Stimulated activated CD8-positive, alpha-beta memory T cell treated with anti-CD3 and anti-CD28 coated beads, Interleukin-2, amount 100 ng/mL, for 48 hours (primary cell): ENCODE measurements around the gene PCYT2.

Experiments
- DNase-seq, 2 donors: peaks; one replicate each; pipeline ENCODE4 v3.0.0-alpha.2; 2020; ENCODE audit warnings: low read depth in 2 of 2

Gene PCYT2

DNA sequence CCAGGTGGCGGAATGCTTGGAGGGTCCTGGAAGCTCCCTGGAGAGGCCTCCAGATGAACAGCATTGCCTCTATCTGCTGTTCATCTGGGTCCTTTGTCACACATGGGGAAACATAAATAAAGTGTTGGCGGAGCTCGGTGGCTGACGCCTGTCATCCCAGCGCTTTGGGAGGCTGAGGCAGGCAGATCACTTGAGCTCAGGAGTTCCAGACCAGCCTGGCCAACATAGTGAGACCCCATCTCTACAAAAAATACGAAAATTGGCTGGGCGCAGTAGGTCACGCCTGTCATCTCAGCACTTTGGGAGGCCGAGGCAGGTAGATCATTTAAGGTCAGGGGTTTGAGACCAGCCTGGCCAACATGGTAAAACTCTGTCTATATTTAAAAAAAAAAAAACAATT is 33.7 kb upstream of the PCYT2 start:
- no peak for DNase-seq

DNA sequence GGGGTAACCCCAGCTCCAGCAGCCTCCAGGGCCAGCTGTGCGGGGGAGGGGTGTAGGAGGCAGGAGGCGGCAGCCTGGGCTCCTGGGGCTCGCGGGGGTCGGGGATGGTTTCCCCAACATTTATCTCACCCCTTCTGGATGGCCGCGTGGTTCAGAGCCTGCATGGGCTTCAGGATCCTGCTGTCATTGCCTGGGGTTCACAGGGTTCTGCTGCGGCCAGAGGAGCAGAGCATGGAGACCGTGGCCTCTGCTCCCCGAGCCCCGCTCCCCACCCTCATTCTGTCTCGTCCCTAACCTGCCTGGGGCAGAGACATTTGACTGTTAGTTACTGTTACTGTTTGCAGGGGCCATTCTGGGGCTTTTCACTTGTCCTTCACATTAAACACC is 31.0 kb upstream of the PCYT2 start:
- no peak for DNase-seq

DNA sequence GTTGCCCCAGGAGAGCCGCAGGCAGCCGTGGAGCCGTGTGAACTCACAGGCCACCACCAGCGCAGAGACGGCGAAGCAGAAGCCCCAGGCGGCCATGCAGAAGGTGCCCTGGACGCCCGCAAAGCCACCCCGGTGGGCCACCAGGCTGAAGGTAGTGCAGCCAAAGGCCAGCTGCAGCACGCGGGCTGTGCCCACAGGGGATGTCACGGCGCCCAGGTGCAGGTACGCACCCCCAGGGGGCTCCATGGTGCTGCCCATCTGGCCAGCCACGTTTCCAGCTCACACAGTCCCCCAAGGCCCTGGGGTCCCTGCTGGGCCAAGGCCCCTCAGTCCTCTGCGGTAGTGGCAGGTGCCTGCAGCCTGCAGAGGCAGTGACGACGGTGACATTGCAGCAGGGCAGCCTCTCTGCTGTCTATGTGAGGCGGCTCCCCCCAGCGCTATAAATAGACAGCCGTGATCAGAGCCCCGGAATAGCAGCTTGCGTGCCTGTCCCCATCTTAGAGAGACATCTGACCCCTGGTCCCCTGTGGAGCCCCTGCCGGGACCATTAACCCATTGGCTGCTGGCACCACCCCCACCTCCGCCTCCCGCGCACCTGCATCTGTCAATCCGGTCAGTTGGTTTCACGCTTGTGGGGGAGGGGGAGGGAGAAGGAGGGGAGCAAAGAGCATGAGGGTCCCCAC is 30.4 kb upstream of the PCYT2 start:
- DNase-seq = no peak

DNA sequence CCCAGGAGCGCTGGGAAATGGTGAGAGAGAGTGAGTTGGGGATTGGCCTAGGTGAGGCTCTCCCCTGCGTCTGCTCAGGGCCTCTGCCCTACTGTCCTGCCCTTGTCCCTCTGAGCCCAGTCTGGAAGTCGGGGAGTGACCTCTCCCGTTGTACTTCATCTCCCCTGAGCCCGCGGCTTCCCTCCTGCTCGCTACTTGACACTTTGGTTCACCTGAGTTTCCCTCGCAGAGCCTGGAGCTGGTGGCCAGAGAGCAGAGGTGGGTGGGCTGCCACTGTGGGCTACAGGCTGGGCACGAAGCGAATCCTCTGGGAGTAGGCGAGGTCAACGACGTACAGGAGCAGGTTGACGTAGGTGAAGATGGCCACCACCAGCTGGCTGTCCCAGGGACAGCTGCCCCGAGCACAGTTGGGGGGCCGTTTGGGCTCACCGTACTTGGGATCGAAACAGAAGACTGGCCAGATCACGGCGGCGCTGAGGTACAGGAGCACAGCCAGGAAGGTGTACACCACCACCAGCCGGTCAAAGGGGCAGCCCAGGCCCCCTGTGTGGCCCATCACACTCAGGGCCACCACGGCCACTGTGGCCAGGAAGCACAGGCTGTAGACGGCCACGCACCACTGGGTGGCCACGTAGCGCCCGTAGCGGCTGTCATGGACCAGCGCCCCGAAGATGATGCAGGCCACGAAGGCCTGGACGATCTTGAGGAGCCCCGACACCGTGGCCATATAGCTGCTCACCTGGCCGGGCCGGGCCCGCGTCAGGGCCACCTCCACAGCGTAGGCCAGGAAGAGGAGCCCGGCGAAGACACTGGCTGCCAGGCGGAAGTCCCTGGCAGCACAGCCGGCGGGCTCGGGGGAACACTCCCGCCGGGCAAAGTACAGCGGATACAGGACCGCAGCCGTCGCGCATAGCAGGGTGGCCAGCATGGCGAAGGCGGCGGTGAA is 29.6 kb upstream of the PCYT2 start:
- no peak for DNase-seq

DNA sequence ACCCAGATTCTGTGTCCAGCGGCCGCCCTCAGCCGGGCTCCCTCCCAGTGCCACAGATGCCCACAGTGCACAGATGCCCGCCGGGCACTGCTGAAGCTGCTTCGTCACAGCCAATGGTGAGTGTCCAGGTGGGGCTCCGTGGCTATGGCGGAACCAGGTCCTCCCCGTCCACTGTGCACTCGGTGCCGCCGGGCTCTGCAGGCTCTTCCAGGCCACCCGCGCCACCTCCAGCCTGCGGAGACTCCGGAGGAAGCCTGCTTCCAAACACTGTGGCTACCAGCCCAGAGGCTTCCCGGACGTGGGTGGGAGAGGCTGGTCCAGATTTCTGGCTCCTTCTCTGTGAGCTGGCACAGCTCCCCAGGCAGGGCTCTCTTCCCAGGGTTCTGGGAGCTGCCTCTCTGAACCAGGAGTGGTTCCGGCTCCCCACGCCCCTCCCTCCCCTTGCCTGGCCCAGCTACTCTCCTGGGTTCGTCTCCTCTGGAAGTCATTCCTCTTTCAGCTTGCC is 28.7 kb upstream of the PCYT2 start:
- DNase-seq = no peak

DNA sequence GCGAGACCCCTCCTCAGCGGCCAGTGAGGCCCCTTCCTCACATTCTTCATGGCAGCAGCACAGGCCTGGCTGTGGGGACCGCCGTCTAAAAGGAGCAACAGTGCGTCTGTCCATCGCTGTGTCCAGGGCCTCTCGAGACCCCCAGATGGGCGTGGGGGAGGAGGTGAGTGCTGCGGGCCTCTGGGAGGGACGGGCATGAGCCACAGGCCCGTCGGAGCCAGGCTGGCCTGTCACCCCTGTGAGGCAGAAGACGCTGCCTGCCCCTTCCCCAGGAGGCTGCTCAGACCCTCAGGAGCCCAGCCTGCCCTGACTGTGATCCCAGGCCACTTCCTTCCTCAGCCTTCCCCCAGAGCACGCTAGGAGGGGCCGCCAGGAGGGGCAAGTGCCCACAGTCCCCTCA is 28.0 kb upstream of the PCYT2 start:
- DNase-seq = no peak

- DNase-seq = no peak
Observed at GRCh38 chr17:81935709-81936084, 24.5 kb upstream of the PCYT2 start.

- DNase-seq = no peak
Observed at GRCh38 chr17:81934850-81935708, 23.9 kb upstream of the PCYT2 start.

DNA sequence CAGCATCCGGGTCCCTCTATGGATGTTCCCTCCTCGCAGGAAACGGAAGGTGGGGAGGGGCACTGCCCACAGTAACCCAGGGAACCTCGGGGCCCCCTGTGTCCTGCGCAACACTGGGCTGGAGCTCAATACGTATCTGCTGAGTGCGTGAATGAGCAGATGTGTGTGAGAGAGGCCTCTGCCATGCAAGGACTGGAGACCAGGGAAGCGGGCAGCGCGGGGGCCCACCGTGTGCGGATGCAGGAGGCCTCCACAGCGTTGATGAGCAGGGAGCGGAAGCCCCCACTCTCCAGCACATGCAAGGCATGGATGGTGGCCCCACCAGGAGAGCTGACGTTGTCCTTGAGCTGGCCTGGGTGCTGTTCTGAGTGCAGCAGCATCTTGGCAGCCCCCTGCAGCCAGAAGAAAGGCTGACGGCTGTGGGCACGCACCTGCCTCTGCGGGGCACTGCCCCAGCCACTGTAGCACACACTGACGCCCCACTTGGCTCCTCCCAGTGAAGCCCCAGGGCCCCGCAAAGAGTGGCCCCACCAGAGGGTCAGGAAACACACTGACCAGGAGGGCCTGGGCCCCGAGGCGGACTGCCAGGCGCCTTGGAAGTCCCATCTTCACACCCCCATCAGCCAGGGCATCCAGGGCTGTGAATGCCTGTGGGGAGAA is 23.0 kb upstream of the PCYT2 start:
- no peak for DNase-seq

GRCh38 chr17:81933178-81933699 is 22.0 kb upstream of the PCYT2 start:
- no peak for DNase-seq

- DNase-seq = no peak
Observed at GRCh38 chr17:81932333-81932983, 21.3 kb upstream of the PCYT2 start.

GRCh38 chr17:81931557-81932332 is 20.5 kb upstream of the PCYT2 start:
- no peak for DNase-seq

DNA sequence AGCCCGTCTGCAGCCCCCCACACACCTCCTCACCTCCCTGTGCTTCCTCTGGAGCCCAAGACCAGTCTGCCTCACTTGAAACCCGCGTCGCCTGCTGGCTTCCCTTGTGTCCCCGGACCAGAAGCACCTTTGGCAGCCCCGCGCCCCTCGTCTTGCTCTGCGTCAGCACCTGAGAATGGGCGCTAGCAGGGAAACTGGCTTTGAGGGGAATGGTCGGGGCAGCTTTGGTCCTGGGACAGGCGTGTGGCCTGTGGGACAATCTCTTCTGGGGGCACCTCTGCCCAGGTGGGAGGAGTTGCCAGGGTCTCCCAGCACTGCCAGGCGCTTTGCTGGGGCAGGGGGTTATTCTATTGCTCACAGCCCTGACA is 20.0 kb upstream of the PCYT2 start:
- DNase-seq = no peak

DNA sequence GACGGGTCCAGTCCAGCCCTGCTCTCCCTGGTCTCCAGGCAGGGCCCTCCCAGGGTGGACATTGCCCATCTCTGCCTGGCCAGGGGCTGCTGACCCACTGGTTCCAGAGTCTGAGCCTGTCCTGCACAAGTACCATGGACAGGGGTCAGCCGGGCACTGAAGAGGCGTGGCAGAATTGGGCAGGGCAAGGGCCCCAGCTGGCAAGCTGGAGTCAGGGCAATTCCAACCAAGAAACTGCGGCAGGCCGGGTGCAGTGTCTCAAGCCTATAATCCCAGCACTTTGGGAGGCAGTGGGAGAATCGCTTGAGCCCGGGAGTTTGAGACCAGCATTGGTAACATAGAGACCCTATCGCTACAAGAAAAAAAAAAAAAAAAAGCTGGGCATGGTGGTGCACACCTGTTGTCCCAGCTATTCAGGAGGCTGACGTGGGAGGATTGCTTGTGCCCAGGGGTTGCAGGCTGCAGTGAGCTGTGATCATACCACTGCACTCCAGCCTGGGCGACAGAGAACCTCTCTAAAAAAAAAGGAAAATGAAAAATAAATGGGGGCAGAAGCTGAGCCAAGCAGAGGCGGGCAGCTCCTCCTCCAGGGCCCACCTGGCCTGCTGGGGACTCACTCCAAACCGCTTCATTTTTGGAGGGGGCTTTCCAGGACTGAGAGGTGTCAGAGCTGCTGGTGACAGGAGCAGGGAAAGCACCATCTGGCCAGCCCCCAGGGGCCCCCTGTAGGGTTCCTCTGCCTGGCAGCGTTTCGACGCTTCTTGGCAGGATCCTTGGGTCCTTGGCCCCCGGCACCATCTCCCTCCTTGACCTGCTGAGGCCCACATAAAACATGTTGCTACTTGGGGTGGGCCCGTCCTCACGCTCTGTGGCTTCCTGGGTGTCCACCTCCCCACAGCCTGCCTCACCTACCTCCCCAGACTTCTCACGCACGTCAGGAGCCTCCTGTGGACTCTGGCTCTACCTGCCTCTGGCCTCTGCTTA is 19.2 kb upstream of the PCYT2 start:
- DNase-seq = no peak

- no peak for DNase-seq
Observed at GRCh38 chr17:81929253-81930141, 18.3 kb upstream of the PCYT2 start.

DNA sequence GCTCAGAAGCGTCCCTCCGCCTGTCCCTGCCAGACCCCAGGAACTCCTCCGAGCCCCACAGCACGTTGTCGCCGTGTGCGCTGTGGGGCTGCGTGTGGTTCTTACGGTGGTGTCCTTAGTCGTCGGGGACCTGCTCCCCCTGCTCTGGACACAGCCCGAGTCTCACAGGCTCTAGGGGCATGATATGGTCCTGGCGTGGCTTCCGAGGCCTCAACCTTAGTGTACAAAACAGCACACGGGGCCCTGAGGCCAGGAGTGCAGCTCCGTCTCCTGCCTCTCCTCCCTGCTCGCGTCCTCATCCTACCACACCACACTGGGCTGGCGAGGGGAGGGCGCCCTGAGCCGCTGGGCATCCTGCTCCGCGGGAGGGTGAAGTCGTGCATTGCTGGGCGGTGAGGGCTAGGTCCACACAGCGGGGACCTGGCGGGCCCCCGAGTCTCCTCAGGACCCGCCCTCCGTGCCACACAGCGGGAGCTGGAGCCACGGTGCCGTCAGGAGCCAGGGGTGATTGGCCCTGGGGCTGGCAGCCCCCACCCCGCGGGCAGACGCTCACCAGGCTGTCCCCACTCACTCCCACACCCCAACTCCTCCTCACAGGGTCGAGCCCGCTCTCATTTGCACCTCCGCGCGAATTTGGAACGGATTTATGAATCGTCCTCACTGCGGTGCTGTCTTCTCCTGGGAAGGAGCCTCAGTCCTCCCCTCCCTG is 17.5 kb upstream of the PCYT2 start:
- DNase-seq = no peak
